HG02571 (cell line): ENCODE results near the gene ICOSLG.
"Not testable (repeated sequence)": the region's sequence is repeated elsewhere in the genome, so short reads cannot be mapped to it uniquely, and the experiment has no call there.

Experiments used
- ATAC-seq: cut with Tn5 transposase; IDR thresholded peaks from one replicate; pipeline ENCODE4 v1.9.1; 2021; ENCODE audit warnings: mild to moderate bottlenecking, moderate library complexity; ENCODE audit not compliant: unreplicated experiment

Gene ICOSLG

GRCh38 chr21:44184862-44185261 lies 55.9 kb downstream of the ICOSLG start:
- ATAC-seq, result not testable (repeated sequence)

- not testable (repeated sequence) for ATAC-seq
Measured at GRCh38 chr21:44182202-44182601, 58.5 kb downstream of the ICOSLG start.

- not testable (repeated sequence) for ATAC-seq
Measured at GRCh38 chr21:44181506-44181905, 59.2 kb downstream of the ICOSLG start.

- not testable (repeated sequence) for ATAC-seq
Measured at GRCh38 chr21:44176127-44176526, 64.6 kb downstream of the ICOSLG start.

- peak; percentile 56 for ATAC-seq
Measured at GRCh38 chr21:44175189-44175588, 65.6 kb downstream of the ICOSLG start.
